IMR-90 (cell line): Measurements from ENCODE around the gene OR52K1. TPM values are rescaled to one million over a fixed set of nuclear protein-coding genes. Genes with fewer than 3 reads are reported as not detected.

Experiments used
- ATAC-seq: fragments of 200-7000 bp; cut with Tn5 transposase; 2 replicates; pipeline ENCODE4 v1.9.1; 2020; ENCODE audit warnings: low read depth, mild to moderate bottlenecking, moderate library complexity
- BruUV-seq: library from RNA; stranded (reverse); fragments of 400-500 nt; replicated peaks from 2 replicates; lab custom pipeline; 2021; lab: Mats Ljungman, UMichigan
- CTCF ChIA-PET: fragments of 300-600 bp; formaldehyde crosslinking; extraction: SDS; loops from one replicate; lab custom pipeline; 2021; ENCODE audit warnings: antibody characterized with exemption; lab: Yijun Ruan, JAX
- POLR2A ChIA-PET: fragments of 300-600 bp; sonication (Branson Sonifier 250); formaldehyde crosslinking; loops from one replicate; lab custom pipeline; 2022; ENCODE audit warnings: antibody characterized with exemption; ENCODE audit not compliant: unreplicated experiment; lab: Charles Lee
- DNase-seq: peaks from one replicate; pipeline ENCODE4 v3.0.0; 2013
- H2AFZ ChIP-seq: replicated peaks from 2 replicates; pipeline ENCODE3; 2013; ENCODE audit warnings: low read length, mild to moderate bottlenecking; ENCODE audit not compliant: poor library complexity
- H2AK5ac ChIP-seq: 2 replicates; pipeline ENCODE4 v1.6.1; 2013; ENCODE audit warnings: low read depth, low read length, inconsistent platforms
- H2AK9ac ChIP-seq: replicated peaks from 2 replicates; pipeline ENCODE3; 2013; ENCODE audit warnings: mild to moderate bottlenecking, low read depth, low read length, moderate library complexity; ENCODE audit not compliant: poor library complexity
- H2BK120ac ChIP-seq: 2 replicates; pipeline ENCODE4 v1.6.1; 2013; ENCODE audit warnings: low read depth, low read length, inconsistent platforms
- H2BK15ac ChIP-seq: 3 replicates; pipeline ENCODE4 v1.6.1; 2013; ENCODE audit warnings: low read depth, low read length, inconsistent platforms
- H2BK20ac ChIP-seq: 2 replicates; pipeline ENCODE4 v1.6.1; 2013; ENCODE audit warnings: low read depth, mild to moderate bottlenecking, inconsistent platforms, low read length, moderate library complexity
- H2BK5ac ChIP-seq: 2 replicates; pipeline ENCODE4 v1.6.1; 2013; ENCODE audit warnings: mild to moderate bottlenecking, low read depth, low read length, inconsistent platforms; ENCODE audit not compliant: poor library complexity, severe bottlenecking
- H3K14ac ChIP-seq: replicated peaks from 2 replicates; pipeline ENCODE4 v1.6.1; 2013; ENCODE audit warnings: low read depth, low read length, inconsistent platforms
- H3K18ac ChIP-seq: 2 replicates; pipeline ENCODE4 v1.6.1; 2013; ENCODE audit warnings: low read depth, low read length, control low read depth
- H3K23ac ChIP-seq: 2 replicates; pipeline ENCODE4 v1.6.1; 2013; ENCODE audit warnings: low read depth, low read length, inconsistent platforms
- H3K27ac ChIP-seq: 2 replicates; pipeline ENCODE4 v1.5.1; 2013; ENCODE audit warnings: mild to moderate bottlenecking, control low read depth, low read length; ENCODE audit not compliant: insufficient read depth
- H3K27me3 ChIP-seq: 2 replicates; pipeline ENCODE4 v1.6.1; 2013; ENCODE audit warnings: low read length; ENCODE audit not compliant: control insufficient read depth, insufficient read depth
- H3K36me3 ChIP-seq: 2 replicates; pipeline ENCODE4 v1.6.1; 2013; ENCODE audit warnings: low read length, mixed read lengths; ENCODE audit not compliant: control insufficient read depth, insufficient read depth
- H3K4ac ChIP-seq: 2 replicates; pipeline ENCODE4 v1.6.1; 2013; ENCODE audit warnings: low read depth, low read length, inconsistent platforms
- H3K4me1 ChIP-seq: 2 replicates; pipeline ENCODE4 v1.6.1; 2013; ENCODE audit warnings: low read length, mixed read lengths; ENCODE audit not compliant: control insufficient read depth, insufficient read depth
- H3K4me2 ChIP-seq: 2 replicates; pipeline ENCODE4 v1.6.1; 2013; ENCODE audit warnings: low read depth, mild to moderate bottlenecking, control low read depth, low read length, moderate library complexity
- H3K4me3 ChIP-seq: 2 replicates; pipeline ENCODE4 v1.5.1; 2013; ENCODE audit warnings: low read depth, mild to moderate bottlenecking, control low read depth, low read length, moderate library complexity; ENCODE audit not compliant: insufficient read depth
- H3K56ac ChIP-seq: 2 replicates; pipeline ENCODE4 v1.6.1; 2013; ENCODE audit warnings: low read length, inconsistent platforms; ENCODE audit not compliant: insufficient read depth; ENCODE audit errors: extremely low read depth
- H3K79me1 ChIP-seq, 2 experiments: 2 replicates each; pipeline ENCODE4 v1.6.1; 2013; ENCODE audit warnings: low read length in 2 of 2, inconsistent platforms in 1 of 2, low read depth in 1 of 2
- H3K9ac ChIP-seq: 2 replicates; pipeline ENCODE4 v1.6.1; 2013; ENCODE audit warnings: low read depth, low read length, control low read depth
- H3K9me1 ChIP-seq: 2 replicates; pipeline ENCODE4 v1.6.1; 2013; ENCODE audit warnings: low read length, inconsistent platforms; ENCODE audit not compliant: insufficient read depth
- H3K9me3 ChIP-seq: 2 replicates; pipeline ENCODE4 v1.6.1; 2013; ENCODE audit warnings: low read length; ENCODE audit not compliant: control insufficient read depth, insufficient read depth
- H4K20me1 ChIP-seq: 2 replicates; pipeline ENCODE4 v1.6.1; 2013; ENCODE audit warnings: low read length, inconsistent platforms; ENCODE audit not compliant: insufficient read depth
- H4K5ac ChIP-seq: 2 replicates; pipeline ENCODE4 v1.6.1; 2013; ENCODE audit warnings: mild to moderate bottlenecking, low read depth, low read length, control low read depth
- H4K8ac ChIP-seq, 2 experiments: 2 replicates each; pipeline ENCODE4 v1.6.1; 2013; ENCODE audit warnings: low read depth in 2 of 2, low read length in 2 of 2, control low read depth in 1 of 2, inconsistent platforms in 1 of 2
- H4K91ac ChIP-seq: 2 replicates; pipeline ENCODE4 v1.6.1; 2013; ENCODE audit warnings: low read depth, low read length, inconsistent platforms; ENCODE audit not compliant: insufficient read depth
- BHLHE40 ChIP-seq: fragments of 150-350 bp; IDR thresholded peaks from 2 replicates; pipeline ENCODE4 v1.6.1; 2016; ENCODE audit warnings: mild to moderate bottlenecking, low read depth, low read length
- CHD1 ChIP-seq: IDR thresholded peaks from 2 replicates; pipeline ENCODE4 v1.6.1; 2012; ENCODE audit warnings: low read depth, low read length, improper control_type of control experiment
- FOS ChIP-seq: fragments of 150-350 bp; IDR thresholded peaks from 2 replicates; pipeline ENCODE4 v1.6.1; 2016; ENCODE audit warnings: low read depth, low read length
- MAFK ChIP-seq: IDR thresholded peaks from 2 replicates; pipeline ENCODE4 v1.6.1; 2012; ENCODE audit warnings: low read depth, low read length, improper control_type of control experiment
- MAZ ChIP-seq: IDR thresholded peaks from 2 replicates; pipeline ENCODE4 v1.6.1; 2012; ENCODE audit warnings: low read depth, mild to moderate bottlenecking, low read length, improper control_type of control experiment, moderate library complexity, borderline replicate concordance
- MXI1 ChIP-seq: IDR thresholded peaks from 2 replicates; pipeline ENCODE4 v1.6.1; 2012; ENCODE audit warnings: low read depth, mild to moderate bottlenecking, low read length, moderate library complexity, borderline replicate concordance
- NFE2L2 ChIP-seq: fragments of 150-350 bp; IDR thresholded peaks from 2 replicates; pipeline ENCODE4 v1.6.1; 2016; ENCODE audit warnings: low read depth, mild to moderate bottlenecking, low read length
- POLR2A ChIP-seq: IDR thresholded peaks from 2 replicates; pipeline ENCODE4 v1.6.1; 2012; ENCODE audit warnings: mild to moderate bottlenecking, low read depth, low read length
- RAD21 ChIP-seq: IDR thresholded peaks from 2 replicates; pipeline ENCODE4 v1.6.1; 2012; ENCODE audit warnings: low read length, improper control_type of control experiment
- RCOR1 ChIP-seq: IDR thresholded peaks from 2 replicates; pipeline ENCODE4 v1.6.1; 2012; ENCODE audit warnings: mild to moderate bottlenecking, low read length, improper control_type of control experiment; ENCODE audit not compliant: insufficient replicate concordance
- RFX5 ChIP-seq: IDR thresholded peaks from 2 replicates; pipeline ENCODE4 v1.8.0; 2012; ENCODE audit warnings: low read depth, mild to moderate bottlenecking, low read length, moderate library complexity
- SMC3 ChIP-seq: fragments of 150-350 bp; IDR thresholded peaks from 2 replicates; pipeline ENCODE4 v1.6.1; 2016; ENCODE audit warnings: low read depth, mild to moderate bottlenecking, antibody characterized with exemption, low read length, moderate library complexity
- WGBS, 2 experiments: methylation state at CpG; one replicate each; pipeline versions ENCODE4 v1.1.5 to v1.1.7; 2013; ENCODE audit warnings: missing lambda C conversion rate in 2 of 2; ENCODE audit not compliant: insufficient read length in 1 of 2; ENCODE audit errors: extremely low coverage in 2 of 2; 5-methylcytosine and 5-hydroxymethylcytosine counted together
- dilution Hi-C: fragments of 300-500 bp; cut with HindIII; formaldehyde crosslinking; loops from one replicate; pipeline ENCODE4 v1.14.3; 2018; ENCODE audit warnings: low sequenced_read_pairs; ENCODE audit not compliant: unreplicated experiment
- in situ Hi-C: fragments of 300-500 bp; cut with MboI; formaldehyde crosslinking; loops from 3 replicates; pipeline ENCODE4 v1.14.3; 2019; ENCODE audit warnings: low sequenced_read_pairs, inconsistent platforms, mixed read lengths
- intact Hi-C: fragments of 100-400 bp; cut with micrococcal nuclease; formaldehyde crosslinking; loops from 2 replicates; pipeline ENCODE4 v1.10.0; 2022
- polyA plus RNA-seq, 3 experiments: library from polyadenylated mRNA; depleted of rRNA; stranded (reverse); fragments of >200 nt; gene quantifications; 2 replicates each; pipeline ENCODE4 v1.2.3, GENCODE V29; 2012; ENCODE audit warnings: low replicate concordance in 1 of 3
- total RNA-seq: library from RNA; depleted of rRNA; stranded (reverse); fragments of >200 nt; gene quantifications from 2 replicates; pipeline ENCODE4 v1.2.3, GENCODE V29; 2012
- TF ChIP-seq, protein P1 (sequence below): conservative IDR thresholded peaks from 2 replicates; pipeline ENCODE4 v1.5.1; 2012; ENCODE audit warnings: mild to moderate bottlenecking, low read depth, low read length, improper control_type of control experiment
- TF ChIP-seq, protein P2 (sequence below): fragments of 150-350 bp; IDR thresholded peaks from 2 replicates; pipeline ENCODE4 v1.6.1; 2016; ENCODE audit warnings: low read depth, mild to moderate bottlenecking, low read length, moderate library complexity, borderline replicate concordance
- TF ChIP-seq, protein P3 (sequence below): fragments of 150-350 bp; IDR thresholded peaks from 2 replicates; pipeline ENCODE4 v1.6.1; 2017; ENCODE audit warnings: mild to moderate bottlenecking, antibody characterized with exemption, low read length, low read depth

The OR52K1 gene
- total and polyA plus RNA-seq, 2 of the 4 experiments (the other 2 are of a cell fraction) = not detected

DNA sequence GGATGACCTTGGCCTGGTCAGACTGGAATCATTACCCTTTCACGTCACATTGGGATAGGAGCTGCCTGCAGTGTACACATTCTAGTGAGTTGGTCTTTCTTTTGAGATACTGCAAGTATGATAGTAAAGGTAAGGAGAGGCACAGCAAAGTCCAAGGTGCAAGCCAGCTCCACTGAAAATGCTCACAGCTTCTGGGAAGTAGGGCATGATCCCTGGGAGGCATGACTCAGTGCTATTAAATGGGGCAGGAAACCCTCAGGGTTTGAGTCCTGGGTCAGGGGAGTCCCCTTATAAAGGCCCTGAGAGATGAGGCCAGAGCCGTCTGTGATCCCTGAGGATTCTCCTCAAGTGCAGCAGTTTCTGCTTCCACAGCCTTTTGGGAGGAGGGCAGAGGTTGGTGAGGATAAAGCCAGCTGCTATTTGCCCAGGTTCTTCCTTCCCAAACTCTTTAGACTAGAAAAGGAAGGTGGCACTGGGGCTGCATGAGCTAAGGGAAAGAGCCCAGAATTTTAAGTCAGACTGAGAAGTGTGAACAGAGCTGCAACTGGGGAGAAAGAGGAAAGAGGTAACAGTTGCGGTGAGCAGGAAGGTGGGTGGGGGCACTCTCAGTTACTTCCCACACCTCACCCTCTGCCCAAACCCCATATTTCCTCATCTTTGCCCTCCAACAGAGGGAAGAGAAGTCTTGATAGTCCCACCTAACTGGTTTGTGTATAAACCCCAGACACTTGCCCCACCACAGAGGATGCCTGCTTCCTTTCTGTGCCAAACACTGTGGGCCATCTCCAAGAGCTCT, 14.4 kb upstream of the OR52K1 start:
- dilution Hi-C loops = no loop called here
- no peak overlapping the region for H2BK120ac ChIP-seq
- no peak overlapping the region for H4K8ac ChIP-seq
- H4K5ac ChIP-seq = no peak overlapping the region
- H3K27ac ChIP-seq = no peak overlapping the region
- H3K4me2 ChIP-seq = no peak overlapping the region
- H3K4ac ChIP-seq = no peak overlapping the region
- H2BK20ac ChIP-seq = no peak overlapping the region
- no peak for TF ChIP-seq RFX5
- TF ChIP-seq FOS = no peak
- no peak for TF ChIP-seq RCOR1
- no peak for TF ChIP-seq BHLHE40
- TF ChIP-seq, protein P1, sequence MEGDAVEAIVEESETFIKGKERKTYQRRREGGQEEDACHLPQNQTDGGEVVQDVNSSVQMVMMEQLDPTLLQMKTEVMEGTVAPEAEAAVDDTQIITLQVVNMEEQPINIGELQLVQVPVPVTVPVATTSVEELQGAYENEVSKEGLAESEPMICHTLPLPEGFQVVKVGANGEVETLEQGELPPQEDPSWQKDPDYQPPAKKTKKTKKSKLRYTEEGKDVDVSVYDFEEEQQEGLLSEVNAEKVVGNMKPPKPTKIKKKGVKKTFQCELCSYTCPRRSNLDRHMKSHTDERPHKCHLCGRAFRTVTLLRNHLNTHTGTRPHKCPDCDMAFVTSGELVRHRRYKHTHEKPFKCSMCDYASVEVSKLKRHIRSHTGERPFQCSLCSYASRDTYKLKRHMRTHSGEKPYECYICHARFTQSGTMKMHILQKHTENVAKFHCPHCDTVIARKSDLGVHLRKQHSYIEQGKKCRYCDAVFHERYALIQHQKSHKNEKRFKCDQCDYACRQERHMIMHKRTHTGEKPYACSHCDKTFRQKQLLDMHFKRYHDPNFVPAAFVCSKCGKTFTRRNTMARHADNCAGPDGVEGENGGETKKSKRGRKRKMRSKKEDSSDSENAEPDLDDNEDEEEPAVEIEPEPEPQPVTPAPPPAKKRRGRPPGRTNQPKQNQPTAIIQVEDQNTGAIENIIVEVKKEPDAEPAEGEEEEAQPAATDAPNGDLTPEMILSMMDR = no peak
- TF ChIP-seq, protein P2, sequence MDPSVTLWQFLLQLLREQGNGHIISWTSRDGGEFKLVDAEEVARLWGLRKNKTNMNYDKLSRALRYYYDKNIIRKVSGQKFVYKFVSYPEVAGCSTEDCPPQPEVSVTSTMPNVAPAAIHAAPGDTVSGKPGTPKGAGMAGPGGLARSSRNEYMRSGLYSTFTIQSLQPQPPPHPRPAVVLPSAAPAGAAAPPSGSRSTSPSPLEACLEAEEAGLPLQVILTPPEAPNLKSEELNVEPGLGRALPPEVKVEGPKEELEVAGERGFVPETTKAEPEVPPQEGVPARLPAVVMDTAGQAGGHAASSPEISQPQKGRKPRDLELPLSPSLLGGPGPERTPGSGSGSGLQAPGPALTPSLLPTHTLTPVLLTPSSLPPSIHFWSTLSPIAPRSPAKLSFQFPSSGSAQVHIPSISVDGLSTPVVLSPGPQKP = no peak
- no peak for TF ChIP-seq MXI1
- no peak for TF ChIP-seq SMC3
- TF ChIP-seq MAFK = no peak
- TF ChIP-seq MAZ = no peak
- TF ChIP-seq POLR2A = no peak
- TF ChIP-seq RAD21 = no peak
- TF ChIP-seq, protein P3, sequence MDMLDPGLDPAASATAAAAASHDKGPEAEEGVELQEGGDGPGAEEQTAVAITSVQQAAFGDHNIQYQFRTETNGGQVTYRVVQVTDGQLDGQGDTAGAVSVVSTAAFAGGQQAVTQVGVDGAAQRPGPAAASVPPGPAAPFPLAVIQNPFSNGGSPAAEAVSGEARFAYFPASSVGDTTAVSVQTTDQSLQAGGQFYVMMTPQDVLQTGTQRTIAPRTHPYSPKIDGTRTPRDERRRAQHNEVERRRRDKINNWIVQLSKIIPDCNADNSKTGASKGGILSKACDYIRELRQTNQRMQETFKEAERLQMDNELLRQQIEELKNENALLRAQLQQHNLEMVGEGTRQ = no peak
- no peak for TF ChIP-seq CHD1
- TF ChIP-seq NFE2L2 = no peak
- no peaks in the 10 kb centered on the region for H3K9me1 ChIP-seq
- H3K9me3 ChIP-seq = peaks cover 4% of the 10 kb centered on the region; the same call in 1 of the 2 replicates
- no CpG with 5 or more reads among the region's 3 CpGs for WGBS, 2 experiments
- no peak for DNase-seq
- no peaks in the 10 kb centered on the region for H4K20me1 ChIP-seq
- no peaks in the 10 kb centered on the region for H3K4me1 ChIP-seq
- in situ Hi-C loops = no loop called here
- ATAC-seq = no peak
- POLR2A ChIA-PET = no interaction called here
- no peak overlapping the region for H3K18ac ChIP-seq
- no peak overlapping the region for H3K23ac ChIP-seq
- no peak overlapping the region for H2BK5ac ChIP-seq
- H3K36me3 ChIP-seq = no peaks in the 10 kb centered on the region
- no peaks in the 10 kb centered on the region for H3K79me1 ChIP-seq
- no TSS peak for BruUV-seq
- H4K91ac ChIP-seq = no peak overlapping the region
- no peak overlapping the region for H2AFZ ChIP-seq
- no peak overlapping the region for H3K14ac ChIP-seq
- no peak overlapping the region for H2AK5ac ChIP-seq
- intact Hi-C loops = no loop called here
- H3K4me3 ChIP-seq = no peak overlapping the region
- H3K27me3 ChIP-seq = no peaks in the 10 kb centered on the region
- no peak overlapping the region for H3K56ac ChIP-seq
- no peak overlapping the region for H2AK9ac ChIP-seq
- H3K9ac ChIP-seq = no peak overlapping the region
- CTCF ChIA-PET = no interaction called here
- no peak overlapping the region for H2BK15ac ChIP-seq
